GM19463 (cell line): ENCODE data around the gene TRIO.
A peak's percentile ranks its signal among the peaks of the same experiment; 100 is the strongest.

ENCODE experiments used
- ATAC-seq: cut with Tn5 transposase; IDR thresholded peaks from one replicate; pipeline ENCODE4 v1.9.1; 2021; ENCODE audit warnings: mild to moderate bottlenecking, moderate library complexity; ENCODE audit not compliant: unreplicated experiment

The TRIO gene

DNA sequence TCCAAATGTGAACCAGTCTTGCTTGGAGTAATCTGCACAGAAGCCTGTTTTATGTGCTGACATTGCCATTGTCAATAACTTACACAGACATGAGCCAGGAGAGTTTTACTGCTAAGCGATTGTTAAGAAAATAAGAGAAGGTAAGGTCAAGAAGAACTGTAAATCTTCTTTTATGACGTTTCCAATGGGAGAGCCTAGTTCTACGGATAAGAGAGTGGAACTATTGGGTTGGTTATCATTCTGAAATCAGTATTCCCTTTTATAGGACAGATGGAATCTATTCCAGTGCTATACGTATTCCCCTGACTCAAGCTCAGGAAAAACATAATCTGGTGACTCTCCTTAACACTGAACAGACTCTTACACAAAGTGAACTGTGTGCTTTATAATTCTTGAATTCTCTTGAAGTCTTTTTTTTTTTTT lies 300.5 kb downstream of the TRIO start:
- ATAC-seq: no peak

DNA sequence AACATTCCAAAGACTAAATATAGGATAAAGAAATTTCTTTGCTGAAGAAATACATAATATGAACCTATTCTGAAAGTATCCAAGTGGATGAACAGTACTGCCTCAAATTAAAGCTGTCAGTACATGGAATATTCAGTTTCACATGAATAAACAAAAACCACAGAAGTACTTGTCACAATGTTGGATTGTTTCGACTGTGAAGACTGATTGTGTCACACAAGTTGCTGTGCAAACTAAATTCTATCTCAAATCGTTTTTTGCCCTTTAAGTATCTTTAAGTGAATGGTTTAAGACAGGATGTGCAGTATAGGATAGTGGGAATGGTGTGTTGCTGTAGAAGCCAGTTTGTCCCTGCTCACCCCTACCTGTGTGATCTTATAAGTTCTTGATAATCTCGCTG lies 301.0 kb downstream of the TRIO start:
- no peak for ATAC-seq

DNA sequence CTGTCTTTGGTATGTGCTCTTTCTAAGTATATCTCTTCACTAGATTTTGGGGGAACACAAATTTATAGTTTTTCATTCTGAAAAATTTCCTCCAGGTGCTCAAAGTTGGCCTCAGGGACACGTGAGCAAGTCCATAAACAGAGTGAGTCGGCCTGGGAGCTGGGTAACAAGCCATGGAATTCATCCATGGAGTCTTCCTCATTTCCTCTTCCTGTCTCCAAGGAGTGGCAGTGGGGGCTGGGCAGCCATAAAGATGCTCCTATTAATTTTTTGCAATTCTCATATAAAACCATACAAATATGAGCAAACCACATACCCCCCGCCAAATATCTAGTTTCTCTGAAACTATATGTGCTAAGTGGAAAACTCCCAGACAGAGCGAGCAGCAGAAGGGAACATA lies 301.9 kb downstream of the TRIO start:
- no peak for ATAC-seq

DNA sequence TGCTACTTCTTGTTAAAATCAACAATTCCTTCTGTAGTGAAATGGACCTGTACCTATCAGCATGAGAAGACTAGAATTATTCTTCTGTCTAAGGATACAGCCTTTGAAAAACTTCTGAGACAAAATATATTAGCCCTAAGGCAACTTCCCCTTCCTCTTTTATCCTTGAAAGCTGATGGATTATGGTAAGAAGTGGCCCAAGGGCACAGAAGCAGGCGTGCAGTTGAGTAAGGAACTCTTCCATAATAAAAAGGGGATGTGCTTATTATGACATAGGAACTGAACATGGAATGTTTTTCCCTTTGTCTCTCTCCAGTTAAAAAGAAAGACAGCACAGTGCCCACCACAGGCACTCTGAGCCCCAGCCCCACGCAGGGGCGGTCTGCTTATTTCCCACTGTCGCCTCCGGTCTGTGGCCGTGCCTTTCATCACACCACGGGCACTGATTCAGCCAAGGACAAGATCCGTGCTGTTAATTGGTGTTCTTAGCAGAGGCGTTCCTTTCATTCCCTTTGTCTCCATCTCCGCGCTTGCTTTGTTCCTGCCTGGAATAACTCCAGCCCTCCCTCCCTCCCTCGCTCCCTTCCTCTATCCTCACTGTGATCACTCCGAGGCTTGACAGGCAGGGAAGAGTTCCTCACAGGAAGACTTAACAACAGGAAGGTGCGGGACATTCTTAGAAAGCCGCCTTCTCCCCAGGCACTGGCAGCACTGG lies 302.6 kb downstream of the TRIO start:
- ATAC-seq: no peak

DNA sequence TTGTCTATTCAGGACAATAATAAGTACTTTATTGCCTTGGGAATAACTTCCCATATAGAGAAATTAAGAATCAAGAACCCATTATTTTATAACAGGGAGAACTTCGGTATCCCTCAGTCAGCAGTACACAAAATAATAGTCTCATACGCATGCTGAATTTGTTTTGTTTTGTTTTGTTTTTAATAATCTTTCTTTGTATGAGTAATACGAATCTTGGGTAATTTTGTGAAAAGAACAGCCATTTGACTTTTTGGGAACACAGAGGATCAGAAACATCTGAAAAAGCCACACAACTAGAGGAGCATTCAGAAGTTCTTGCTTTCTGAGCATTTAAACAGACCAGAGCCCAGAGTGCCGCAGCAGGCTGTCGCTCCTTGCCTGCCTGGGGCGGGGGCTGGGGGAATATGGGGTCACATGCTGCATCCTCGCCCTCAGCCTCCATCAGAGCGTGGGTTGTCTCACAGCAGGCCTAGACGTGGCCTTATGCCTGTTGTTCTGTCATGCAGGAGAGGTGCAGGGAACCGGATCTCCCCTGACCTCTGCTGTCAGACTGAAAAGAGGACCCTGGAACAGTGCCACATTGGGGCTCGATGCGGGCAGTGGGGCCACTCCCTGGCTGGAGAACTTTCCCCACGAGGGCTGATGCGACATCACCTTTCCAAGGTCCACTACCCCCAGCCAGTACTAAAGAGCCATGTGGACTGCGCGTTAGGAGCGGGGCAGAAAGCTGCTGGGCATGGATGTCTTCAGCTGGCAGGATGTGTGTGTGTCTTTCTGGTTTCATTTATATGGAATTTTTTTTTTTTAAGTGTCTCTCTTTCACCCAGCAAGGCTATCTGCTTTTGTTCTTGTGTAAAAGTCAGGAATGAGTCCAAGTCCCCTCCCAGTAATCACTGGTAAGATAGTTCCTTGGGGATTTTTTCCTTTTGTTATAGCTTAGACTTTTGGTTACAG lies 305.1 kb downstream of the TRIO start:
- ATAC-seq: peak; percentile 80

DNA sequence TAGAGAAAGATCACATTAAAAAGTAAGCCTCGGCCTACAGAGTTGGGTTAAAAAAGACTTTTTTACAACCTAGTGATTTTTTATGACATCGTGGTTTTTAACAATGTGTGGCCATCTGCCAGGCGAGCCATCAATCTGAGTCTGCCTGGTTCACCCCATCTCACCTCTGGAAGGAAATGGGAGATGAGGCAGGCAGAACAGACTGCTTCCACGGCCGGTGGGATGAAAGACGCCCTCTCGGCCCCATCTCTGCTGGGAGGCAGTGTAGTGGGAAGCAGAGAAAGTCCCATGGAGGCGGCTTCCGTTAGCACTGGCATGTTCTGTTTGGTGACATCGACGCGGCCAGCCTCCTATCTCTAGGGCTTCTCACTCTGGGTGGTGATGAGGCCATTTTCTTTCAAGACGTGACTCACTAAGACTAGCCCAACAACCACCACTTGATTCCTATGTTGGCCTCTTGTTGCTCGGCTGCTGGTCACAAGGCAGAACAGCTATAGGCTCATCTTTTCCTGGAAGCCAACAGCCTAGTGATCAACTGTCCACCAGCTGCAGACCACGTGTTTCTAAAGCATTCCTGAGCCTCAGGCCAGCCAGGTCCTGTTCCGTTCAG lies 306.0 kb downstream of the TRIO start:
- ATAC-seq: no peak

DNA sequence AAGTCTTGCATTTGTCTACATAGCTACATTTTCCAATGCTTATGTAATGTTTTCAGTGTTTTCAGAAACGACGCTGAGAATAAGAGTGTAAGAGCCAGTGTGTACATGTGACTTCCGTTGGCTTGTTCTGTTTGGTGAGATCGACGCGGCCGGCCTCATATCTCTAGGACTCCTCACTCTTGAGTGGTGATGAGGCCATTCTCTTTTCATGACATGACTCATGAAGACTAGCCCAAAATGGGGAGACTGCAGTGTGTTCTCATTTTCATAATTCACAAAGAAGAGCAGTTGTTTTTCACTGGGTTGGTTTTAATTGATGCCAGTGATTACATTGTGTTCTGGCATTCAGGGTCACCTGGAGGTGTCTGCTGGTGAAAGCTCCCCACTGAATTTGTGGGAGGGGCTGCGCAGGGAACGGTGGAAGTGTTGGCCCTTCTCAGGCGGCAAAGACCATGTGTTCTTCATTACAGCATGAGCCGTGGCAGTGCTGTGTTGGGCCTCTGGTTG lies 306.9 kb downstream of the TRIO start:
- no peak for ATAC-seq

DNA sequence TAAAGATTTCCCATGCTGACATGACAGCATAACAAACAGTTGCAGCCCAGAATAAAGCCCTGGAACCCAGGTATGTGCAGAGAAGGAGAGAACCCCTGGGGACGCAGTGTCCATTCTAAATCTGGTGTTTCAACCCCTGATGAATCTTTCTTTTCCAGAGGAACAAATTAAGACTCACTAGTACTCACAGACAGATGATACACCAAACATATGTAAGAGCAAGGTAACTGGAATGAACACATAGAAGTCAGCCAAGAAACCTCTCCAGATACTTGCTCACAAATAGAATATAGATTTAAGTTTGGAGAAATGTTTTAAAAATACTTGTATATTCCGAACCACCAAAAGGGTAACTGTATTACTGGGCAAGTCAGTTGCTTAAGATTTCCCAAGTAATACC lies 307.6 kb downstream of the TRIO start:
- ATAC-seq: no peak

DNA sequence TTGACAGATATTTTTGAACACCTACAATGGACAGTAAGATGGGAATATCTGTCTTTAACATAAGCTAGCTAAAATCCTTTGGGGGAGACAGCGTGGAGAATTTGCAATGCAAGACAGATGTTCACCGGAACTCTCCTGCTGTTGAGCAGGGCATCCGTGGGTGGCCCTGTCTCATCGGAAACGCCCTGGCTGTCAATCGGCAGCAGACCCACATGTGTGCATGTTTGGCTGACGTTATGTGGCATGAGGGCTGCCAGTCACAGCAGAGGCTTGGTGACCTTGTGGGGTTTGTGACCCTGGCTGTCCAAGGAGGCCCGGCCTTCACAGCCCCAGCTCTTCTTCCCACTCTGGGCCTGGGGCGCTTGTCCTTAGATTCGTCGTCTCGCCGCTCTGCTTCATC lies 308.7 kb downstream of the TRIO start:
- no peak for ATAC-seq

DNA sequence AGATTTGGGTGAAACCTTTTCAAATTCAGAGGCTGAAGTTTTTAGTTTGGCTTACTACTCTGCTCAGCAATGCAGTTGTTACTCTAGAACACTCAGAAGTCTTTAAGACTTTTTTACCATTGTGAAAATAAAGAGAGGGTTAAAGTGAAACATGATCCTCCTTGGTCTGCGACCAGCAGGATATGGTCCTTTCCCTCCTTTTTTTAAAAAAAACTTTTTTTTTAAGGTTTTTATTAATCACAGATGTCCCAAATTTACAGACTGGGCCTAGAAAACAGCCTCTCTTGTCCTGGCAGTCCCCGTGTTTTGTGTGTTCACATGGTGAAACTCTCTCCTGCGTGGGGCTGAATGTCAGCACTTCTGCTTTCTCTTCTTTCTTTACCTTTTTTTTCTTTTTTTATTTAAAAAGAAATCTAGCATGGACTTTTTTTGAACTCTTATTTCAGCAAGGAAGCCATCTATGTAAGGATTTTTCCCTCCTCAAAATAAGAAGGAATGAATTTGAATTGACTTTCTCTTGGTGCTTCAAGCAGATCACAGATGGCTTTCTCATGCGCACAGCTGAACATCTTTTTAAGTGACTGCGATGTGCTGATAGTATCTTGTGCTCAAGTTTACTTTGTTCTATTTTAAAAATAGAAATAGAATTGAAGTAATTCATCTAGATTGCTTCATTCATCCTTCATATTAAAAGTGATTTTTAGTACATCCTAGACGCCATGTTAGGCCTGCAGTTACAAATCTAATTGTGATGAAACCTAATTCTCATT lies 309.7 kb downstream of the TRIO start:
- ATAC-seq: no peak

DNA sequence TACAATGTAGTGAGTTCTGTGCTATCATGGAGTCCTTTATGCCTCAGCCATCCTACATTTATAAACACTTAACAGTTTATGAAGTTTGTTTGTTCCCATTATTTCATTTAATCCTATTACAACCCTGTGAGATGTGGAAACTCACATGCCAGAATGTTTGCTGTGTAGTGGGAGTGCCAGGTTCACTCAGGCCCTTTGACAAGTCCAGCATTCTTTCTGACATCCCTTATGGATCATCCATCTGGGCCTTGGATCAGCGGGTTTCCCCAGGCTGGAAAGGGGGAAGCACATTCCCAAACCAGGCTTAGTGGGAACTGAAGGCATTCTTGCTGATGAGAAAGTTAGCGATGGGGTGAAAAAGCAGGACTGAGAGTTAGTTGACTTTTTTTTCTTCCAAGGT lies 310.3 kb downstream of the TRIO start:
- ATAC-seq: no peak

DNA sequence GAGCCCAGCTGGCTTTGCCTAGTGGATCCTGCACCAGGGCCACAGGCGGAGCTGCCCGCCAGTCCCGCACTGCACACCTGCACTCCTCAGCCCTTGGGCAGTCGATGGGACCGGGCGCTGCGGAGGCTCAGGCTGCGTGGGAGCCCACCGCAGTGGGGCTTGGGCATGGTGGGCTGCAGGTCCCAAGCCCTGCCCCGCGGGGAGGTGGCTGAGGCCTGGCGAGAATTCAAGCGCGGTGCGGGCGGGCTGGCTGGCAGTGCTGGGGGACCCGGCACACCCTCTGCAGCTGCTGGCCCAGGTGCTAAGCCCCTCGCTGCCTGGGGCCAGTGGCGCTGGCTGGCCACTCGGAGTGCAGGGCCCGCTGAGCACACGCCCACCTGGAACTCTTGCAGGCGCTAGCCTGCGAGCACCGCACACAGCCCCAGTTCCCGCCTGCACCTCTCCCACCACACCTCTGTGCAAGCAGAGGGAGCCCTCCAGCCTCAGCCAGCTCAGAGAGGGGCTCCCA lies 312.7 kb downstream of the TRIO start:
- ATAC-seq: no peak

DNA sequence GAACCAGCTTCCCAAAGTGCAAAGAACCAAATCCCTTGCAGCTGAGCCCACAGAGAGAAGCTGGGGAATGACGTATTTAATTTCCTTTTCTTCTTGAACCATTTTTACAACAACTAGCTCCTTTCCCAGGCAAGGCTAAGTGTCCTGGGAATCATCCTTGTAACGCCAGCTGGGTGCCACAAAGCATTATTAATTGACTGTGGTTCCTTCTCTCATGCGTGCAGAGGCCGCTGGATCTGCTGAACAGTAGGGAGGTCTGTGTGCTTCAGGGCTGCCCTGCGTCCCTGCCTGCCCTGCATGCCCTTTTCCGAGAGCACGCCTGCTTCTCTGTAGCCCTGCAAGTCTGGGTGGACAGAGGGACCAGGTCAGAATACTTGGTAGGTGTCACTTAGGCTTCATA lies 314.3 kb downstream of the TRIO start:
- ATAC-seq: no peak

DNA sequence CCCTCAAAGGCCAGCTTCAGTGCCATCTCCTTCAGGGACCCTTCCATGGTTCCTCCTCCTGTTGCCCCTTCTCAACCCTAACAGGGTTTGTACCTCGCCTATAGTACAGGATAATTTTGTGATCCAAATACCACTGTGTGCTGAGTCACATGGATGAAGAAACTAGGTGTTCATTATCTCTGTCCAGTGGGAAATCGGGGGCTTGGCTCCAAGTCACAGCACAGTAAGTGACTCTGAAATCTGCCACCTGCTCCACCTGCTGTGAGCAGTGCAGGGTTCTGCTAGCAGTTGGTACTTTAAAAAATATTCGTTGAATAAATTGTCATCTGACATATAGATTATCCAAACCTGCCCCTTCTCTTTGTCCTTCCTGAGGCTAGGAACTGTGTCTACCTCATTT lies 315.3 kb downstream of the TRIO start:
- ATAC-seq: no peak

DNA sequence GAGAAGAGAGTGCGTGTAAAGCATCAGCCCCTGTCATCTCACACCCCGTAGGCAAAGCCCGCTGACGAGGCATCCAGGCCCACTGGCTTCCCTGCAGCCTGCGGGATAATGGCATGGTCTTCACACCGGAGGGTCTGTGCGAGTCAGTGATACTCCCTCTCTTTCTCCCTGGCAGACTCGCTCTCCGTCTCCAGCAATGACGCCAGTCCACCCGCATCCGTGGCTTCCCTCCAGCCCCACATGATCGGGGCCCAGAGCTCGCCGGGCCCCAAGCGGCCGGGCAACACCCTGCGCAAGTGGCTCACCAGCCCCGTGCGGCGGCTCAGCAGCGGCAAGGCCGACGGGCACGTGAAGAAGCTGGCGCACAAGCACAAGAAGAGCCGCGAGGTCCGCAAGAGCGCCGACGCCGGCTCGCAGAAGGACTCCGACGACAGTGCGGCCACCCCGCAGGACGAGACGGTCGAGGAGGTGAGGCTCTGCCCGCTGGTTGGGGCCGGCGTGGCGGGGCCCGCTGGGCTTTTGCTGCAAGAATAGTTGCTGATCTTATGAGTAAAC lies 317.8 kb downstream of the TRIO start:
- no peak for ATAC-seq

DNA sequence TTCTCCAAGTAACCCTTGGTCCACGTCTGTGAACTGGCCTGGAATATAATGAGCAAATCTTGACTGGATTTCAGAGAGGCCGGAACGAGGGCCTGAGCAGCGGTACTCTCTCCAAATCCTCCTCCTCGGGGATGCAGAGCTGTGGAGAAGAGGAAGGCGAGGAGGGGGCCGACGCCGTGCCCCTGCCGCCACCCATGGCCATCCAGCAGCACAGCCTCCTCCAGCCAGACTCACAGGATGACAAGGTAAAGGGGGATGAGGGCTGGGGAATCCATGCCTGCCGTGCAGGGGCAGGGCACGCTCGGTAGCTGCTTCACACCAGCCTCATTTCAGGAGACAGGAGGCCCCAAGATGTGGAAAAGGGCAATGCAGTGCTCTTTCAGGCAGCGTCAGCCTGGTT lies 319.5 kb downstream of the TRIO start:
- ATAC-seq: no peak

DNA sequence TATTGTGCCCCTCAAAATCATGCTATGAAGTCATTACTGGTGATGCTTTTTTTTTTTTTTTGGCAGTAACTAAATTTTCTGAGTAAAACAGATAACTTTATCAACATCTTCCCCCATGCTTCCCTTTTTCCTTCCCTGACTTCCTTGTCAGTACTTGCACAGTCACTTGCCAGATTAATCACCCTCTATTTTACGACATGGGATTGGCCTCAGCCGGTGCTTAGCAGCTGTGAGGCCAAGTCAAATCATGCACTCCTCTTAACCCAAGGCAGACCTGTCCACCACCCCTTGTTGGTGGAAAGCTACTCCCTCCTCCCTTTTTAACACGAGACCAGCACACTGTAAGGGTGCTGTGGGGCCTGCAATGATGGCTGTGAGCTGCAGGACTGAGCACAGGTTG lies 320.5 kb downstream of the TRIO start:
- ATAC-seq: no peak

DNA sequence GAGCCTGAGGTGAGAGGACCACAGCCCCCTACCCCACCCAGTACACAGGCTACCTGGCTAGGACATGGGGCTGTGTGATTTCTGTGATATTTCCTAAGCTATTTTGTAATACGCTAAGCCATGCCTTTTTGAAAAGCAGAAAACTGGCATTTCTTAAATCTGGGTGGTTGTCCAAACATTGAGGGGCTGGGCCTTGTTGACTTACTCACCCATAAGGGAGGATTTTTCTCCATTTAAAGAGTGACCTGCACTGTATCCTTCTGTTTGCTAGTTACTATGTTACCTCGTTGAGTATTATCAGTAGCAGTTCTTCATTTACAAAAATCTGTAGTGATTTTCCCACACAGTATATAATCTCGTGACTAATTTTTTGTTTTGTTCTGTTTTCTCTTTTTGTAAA lies 321.0 kb downstream of the TRIO start:
- no peak for ATAC-seq

DNA sequence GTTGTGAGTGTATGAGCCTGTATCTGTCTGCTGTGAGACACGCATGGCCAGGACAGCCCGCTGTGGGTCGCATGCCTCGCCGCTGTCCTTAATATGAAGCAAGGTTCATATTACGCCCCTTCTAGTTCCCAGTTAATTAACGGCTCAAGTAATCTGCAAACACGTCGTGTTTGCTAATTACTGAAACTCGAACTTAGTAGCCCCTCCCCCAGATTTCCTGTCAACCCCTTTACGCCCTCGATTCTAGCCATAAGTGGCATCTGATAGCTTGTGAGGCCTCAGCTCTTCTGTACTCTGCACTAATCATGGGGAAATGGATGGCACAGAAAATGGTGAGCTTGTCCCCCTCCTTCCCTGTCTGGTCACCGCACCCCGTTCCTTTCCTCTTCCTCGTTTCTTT lies 321.5 kb downstream of the TRIO start:
- no peak for ATAC-seq

DNA sequence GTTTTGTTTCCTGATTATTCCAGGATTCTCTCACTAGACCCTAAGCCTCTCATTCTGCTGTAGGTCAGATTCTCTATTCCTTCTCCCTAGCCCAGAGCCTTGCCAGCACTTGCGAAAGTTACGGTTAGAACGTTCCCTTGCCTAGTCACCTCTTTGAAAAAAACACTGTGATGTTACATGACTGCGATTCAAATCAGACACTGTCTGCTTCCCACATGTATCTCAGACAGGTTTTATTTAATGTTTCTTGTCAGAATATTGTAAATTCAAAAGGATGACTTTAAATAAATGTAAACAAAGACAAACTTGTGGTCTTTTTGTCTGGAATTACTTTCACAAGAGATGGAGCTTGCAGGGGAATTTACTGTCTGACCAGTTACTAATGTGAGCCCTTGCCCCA lies 322.0 kb downstream of the TRIO start:
- no peak for ATAC-seq
